GM19351 (cell line): ENCODE data around the gene ESPN.
"Not testable (repeated sequence)": the region's sequence is repeated elsewhere in the genome, so short reads cannot be mapped to it uniquely, and the experiment has no call there.

ENCODE experiments used
- ATAC-seq: cut with Tn5 transposase; IDR thresholded peaks from one replicate; pipeline ENCODE4 v1.9.1; 2021; ENCODE audit warnings: mild to moderate bottlenecking, moderate library complexity; ENCODE audit not compliant: unreplicated experiment

The ESPN gene, protein sequence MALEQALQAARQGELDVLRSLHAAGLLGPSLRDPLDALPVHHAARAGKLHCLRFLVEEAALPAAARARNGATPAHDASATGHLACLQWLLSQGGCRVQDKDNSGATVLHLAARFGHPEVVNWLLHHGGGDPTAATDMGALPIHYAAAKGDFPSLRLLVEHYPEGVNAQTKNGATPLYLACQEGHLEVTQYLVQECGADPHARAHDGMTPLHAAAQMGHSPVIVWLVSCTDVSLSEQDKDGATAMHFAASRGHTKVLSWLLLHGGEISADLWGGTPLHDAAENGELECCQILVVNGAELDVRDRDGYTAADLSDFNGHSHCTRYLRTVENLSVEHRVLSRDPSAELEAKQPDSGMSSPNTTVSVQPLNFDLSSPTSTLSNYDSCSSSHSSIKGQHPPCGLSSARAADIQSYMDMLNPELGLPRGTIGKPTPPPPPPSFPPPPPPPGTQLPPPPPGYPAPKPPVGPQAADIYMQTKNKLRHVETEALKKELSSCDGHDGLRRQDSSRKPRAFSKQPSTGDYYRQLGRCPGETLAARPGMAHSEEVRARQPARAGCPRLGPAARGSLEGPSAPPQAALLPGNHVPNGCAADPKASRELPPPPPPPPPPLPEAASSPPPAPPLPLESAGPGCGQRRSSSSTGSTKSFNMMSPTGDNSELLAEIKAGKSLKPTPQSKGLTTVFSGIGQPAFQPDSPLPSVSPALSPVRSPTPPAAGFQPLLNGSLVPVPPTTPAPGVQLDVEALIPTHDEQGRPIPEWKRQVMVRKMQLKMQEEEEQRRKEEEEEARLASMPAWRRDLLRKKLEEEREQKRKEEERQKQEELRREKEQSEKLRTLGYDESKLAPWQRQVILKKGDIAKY

DNA sequence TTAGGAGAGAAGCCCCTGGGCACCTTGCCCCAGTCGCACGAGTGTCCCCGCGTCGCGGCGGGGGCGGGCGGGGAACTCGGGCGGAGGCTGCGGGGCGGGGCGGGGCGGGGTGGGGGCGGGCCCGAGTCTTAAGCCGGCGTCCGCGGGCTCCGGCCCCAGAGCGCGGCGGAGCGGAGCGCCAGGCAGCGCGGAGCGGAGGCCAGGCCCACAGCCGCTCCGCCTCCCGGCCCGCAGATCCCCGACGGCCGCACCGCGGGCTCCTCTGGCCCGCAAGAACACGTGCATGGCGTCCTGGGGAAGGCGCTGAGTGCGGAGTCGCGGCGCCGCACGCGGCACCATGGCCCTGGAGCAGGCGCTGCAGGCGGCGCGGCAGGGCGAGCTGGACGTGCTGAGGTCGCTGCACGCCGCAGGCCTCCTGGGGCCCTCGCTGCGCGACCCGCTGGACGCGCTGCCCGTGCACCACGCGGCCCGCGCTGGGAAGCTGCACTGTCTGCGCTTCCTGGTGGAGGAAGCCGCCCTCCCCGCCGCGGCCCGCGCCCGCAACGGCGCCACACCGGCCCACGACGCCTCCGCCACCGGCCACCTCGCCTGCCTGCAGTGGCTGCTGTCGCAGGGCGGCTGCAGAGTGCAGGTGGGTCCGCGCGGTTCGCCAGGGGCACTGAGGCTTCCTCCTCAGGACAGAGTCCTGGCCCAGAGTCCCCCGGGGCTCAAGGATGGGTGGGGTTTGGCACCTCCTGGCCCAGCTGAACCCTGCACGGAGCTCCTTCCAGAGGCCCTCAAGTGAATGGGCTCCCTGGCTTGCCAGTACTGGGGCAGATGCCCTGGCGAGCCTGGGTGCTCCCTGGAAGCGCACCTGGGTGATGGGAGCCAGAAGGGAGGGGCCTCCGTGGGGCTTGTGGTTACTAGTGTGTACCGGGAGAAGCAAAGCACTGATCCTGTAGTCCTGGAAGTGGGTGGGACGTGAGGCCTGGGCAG is at the start of gene ESPN:
Gene ESPN (plus strand): TSS at position 158 of the 975 bp plus-strand sequence. CDS start 180 bp downstream, at position 338.
- ATAC-seq = no peak

DNA sequence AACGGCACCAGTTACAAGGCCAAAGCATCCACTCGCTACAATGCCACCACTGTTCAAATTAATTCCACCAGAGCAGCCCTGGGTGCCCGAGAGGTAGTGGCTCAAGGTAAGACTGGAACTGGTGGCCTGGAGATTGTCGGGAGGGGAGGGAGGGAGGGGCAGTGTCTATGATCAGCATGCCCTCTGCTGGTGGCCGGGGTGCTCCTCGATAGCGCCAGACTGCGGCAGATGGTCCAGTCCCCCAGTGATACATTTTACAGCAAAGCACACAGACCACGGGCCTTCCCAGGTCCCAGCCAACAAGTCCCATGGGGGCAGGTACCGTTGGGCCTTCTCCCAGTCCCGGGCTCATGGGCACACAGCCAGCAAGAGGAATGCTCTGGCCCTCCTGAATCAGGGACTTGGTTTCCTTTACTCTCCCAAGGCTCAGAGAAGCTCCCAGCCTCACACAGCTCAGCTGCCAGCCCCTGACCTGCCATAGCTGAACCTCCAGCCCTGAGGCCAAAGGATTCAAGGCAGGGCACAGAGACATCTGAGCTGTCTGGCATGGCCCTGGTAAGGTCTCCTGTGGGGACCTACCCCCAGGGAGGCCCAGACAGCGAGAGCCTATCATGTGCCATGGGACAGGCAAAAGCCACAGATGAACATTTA is 46.4 kb upstream of the ESPN start:
- no peak for ATAC-seq

DNA sequence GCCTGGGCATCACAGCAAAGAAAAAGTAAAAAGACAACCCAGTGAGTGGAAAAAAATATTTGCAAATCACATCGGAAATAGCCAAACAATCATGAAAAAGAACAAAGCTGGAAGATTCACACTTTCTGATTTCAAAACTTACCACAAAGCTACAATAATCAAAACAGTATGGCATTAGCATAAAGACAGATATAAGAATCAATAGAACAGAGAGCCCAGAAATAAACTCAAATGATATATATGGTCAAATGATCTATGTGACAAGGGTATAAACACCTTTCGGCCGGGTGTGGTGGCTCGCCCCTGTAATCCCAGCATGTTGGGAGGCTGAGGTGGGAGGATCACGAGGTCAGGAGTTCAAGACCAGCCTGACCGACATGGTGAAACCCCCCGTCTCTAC is 44.5 kb upstream of the ESPN start:
- ATAC-seq = no peak

DNA sequence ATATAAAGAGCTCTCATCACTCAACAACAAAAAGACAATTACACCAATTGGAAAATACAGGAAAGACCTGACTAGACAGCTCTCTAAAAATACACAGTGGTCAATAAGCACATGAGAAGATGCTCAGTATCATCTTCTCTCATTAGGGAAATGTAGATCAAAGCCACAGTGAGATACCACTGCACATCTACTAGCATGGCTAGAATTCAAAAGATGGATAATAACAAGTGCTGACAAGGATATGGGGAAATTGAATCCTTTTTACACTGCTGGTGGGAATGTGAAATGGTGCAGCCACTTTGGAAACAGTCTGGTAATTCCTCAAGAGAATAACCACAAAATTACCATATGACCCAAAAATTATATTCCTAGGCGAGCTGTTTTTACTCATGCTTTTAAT is 40.4 kb upstream of the ESPN start:
- no peak for ATAC-seq

DNA sequence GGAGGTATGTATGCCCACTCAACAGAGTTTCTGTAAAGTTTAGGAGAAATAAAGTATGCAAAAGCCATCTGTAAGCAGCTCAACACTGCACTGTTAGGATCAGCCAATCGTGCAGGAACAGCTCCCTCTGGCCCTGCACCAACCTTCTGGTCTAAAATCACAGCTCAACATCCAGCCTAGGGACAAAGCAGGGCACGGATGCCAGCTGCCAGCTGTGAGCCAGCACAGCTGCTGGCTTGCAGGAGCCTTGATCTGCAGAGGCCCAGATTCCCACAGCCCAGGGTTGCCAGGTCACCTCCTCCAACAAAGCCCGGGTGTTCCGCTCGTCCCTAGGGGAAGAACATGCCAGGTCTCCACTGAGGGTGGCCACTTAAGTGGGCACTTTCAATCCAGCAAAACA is 39.6 kb upstream of the ESPN start:
- ATAC-seq = no peak

DNA sequence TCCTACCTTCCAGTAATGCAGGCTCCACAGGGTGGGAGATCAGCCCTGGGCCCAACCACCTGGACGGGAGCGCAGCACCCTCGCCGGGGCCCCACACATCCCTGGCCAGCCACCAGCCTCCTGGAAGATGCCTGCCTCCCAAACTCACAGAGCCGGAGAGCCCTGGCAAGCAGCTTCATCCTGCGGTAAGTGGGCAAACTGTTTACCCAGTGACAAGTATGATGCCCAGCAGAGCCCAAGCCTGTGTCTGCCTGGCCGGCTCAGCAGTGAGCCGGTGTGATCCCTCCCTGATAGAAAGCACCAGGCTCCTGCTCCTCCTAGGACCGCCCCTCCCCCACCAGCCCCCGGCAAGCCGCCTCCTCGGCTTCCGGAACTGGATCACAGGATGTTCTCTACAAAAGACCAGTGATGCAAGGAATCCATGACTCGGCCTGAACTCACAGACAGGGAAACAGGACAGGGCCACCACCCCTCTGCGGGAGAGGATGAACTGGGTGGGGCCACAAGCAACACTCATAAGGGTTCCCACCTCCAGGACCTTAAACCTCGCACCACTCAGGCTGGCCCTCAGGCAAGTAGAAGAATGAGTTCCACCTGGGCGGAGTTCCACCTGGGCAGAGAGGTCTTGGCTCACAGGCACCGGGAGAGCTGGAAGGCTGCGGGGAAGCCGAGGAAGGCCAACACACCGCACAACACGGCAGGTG is 38.9 kb upstream of the ESPN start:
- ATAC-seq = no peak

DNA sequence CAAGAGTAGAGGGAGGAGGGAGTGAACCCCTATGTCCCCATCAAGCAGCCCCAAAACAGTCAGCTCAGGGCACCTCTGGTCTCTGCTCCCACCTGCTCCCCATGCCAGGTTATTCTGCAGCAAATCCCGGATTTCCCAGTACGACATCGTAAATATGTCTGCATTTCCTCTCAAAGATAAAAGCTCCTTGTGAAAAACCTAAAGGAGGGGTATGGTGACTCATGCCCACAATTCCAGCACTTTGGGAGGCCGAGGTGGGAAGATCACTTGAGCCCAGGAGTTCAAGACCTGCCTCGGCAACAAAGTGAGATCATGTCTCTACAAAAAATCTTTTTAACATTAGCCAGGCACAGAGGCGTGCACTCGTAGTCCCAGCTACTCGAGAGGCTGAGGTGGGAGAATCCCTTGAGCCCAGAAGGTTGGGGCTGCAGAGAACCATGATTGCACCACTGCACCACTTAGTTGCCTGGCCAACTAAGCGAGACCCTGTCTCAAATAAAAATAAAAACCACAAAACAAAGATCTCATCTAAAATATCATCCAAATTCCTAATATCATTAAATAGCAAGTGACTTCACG is 38.1 kb upstream of the ESPN start:
- no peak for ATAC-seq

DNA sequence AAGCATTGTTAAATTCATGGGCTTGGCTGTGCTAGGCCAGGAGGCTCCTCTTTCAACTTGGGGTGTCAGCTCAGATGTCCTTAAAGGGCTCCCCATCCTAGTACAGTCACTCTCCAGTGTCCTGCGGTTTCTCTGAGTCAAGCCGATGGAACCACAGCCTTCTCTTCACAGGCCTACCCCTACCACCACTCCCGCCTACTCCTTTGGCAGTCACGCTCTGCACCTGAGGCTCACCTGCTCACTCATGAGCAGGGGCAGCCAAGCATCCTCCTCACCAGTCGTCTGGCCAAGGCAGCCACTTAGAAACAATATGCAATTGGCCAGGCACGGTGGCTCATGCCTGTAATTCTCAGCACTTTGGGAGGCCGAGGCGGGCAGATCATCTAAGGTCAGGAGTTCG is 34.6 kb upstream of the ESPN start:
- no peak for ATAC-seq

DNA sequence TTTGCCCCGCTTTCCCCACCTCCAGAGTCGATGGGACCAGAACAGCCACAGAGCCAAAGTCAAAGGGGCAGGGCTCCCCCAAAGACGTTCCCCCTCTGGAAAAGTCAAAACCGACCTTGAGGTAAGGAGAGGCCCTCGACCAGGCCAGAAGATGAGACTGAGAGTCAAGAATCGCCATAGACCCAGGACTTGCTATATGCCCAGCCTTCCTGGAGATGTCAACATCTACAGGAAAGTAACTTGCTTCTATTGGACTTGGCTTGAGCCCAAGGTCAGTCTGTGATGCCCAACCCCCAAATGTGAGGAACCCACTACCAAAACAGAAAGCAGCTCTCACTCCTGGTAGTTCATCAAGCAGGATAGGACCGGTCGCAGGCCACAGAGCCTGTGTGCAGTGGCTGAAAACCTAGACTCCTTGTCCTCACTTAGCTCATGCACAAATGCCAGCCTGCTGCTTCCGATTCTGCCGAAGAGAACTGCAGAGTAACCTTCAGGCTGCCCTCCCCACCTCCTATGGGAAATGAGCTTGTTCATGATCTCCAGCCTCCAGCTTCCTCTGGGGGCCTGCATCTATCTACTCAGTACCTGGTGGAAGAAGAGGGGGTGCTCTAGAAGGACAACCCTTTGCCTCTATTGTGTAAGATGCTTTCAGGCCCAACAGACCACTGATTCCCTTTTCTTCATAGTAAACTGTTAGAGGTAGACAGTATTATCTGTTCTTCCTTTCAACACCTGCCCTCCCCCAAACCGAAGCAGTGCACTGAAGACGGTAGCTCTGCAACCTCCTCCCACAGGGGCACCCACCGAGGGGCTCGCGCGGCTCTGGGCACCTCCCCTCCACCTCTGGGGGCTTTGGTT is 32.4 kb upstream of the ESPN start:
- ATAC-seq = peak; percentile 2

DNA sequence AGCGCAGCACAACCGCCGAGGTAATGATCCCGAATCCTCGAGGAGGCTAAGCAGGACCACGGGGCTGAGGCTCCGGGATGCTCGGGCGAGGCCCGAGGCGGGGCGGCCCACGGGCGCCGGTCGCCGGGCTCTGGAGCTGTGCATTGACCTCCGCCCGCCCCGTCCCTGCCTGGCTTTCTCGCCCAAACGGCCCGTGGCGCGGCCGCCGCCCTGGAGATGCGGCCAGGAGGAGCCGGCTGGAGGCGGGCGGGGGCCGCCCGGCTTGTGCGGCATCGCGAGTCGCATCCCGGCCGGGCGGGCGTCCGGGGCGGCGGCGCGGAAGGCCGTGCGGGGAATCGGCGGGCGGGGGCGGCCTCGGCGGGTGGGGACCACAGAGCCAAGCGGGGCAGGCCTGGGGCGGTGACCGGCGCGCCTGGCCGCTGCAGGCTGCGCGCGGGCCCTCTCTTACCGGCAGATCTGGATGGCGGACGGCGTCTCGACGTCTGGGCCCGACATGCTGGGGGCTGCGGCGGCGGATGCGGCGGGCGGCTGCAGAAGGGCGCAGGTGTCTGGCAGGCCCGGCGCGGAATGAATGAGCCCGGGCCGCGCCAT is 31.7 kb upstream of the ESPN start:
- peak; percentile 24 for ATAC-seq

DNA sequence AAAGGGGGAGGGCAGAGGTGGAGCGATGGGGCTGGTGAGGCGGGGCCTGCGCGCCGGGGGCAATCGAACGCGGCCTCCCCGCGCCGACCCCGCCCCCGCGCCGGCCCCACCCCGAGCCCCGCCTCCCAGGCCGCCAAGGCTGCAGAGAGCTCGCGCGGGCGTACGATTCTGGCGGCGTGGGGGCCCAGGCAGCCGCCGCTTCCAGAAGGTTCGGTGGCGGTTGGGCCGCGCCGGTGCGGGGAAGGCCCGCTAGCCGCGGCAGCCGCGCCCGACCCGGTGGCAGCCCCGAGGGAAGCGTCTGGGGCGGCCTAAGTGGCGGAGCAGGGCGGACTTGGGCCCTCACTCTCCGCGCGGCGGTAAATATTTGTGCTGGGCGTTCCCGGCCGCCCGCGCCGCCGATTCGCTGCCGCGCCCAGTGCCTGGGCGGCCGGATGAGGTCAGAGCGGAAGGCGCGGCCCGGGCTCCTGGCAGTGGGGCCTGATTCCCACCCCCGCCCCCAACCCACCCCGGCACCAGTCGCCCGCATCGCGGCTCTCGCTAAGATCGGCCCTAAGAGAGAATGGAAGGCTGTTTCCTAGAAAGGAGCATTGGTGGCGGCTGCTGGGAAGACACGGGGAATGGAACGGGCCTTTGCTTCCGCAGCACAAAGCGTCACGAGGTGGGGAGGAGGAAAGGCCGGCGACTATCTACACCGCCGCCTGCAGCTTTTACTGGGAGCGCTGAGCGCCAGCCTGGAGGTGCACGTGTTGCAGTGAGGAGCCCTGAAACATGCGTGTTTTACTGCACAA is 31.0 kb upstream of the ESPN start, which contains the start of gene ACOT7:
Gene ACOT7 (minus strand): TSS at position 368 of the 788 bp plus-strand sequence. CDS start 368 bp downstream, outside the sequence.
- peak; percentile 75 for ATAC-seq

DNA sequence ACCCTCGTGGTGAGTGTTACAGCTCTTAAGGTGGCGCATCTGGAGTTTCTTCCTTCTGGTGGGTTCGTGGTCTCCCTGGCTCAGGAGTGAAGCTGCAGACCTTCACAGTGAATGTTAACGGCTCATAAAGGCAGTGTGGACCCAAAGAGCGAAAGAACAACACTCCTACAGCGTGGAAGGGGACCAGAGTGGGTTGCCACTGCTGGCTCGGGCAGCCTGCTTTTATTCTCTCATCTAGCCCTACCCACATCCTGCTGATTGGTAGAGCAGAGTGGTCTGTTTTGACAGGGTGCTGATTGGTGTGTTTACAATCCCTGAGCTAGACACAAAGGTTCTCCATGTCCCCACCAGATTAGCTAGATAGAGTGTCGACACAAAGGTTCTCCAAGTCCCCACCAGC is 29.4 kb upstream of the ESPN start:
- not testable (repeated sequence) for ATAC-seq

DNA sequence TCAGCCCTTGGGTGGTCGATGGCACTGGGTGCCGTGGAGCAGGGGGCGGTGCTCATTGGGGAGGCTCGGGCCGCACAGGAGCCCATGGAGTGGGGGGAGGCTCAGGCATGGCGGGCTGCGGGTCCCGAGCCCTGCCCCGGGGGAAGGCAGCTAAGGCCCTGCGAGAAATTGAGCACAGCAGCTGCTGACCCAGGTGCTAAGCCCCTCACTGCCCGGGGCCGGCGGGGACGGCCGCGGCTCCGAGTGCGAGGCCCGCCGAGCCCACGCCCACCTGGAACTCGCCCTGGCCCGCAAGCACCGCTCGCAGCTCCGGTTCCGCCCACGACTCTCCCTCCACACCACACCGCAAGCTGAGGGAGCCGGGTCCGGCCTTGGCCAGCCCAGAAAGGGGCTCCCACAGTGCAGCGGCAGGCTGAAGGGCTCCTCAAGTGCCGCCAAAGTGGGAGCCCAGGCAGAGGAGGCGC is 28.8 kb upstream of the ESPN start:
- not testable (repeated sequence) for ATAC-seq

DNA sequence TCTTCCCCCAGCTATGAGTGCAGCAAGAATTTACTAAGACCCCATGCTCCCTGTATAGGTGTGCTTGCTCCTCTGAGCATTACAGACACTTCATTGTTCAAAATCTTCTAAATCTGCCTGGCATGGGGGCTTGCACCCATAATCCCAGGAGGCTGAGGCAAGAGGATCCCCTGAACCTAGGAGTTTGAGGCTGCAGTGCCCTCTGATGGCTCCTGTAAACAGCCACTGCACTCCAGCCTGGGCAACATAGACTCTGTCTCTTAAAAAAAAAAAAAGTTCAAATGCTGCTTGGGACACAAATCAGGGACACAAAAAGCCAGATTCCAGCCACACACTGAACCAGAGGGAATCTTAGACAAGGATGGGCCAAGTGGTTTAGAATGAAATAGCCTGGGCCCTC is 27.6 kb upstream of the ESPN start:
- ATAC-seq = no peak

DNA sequence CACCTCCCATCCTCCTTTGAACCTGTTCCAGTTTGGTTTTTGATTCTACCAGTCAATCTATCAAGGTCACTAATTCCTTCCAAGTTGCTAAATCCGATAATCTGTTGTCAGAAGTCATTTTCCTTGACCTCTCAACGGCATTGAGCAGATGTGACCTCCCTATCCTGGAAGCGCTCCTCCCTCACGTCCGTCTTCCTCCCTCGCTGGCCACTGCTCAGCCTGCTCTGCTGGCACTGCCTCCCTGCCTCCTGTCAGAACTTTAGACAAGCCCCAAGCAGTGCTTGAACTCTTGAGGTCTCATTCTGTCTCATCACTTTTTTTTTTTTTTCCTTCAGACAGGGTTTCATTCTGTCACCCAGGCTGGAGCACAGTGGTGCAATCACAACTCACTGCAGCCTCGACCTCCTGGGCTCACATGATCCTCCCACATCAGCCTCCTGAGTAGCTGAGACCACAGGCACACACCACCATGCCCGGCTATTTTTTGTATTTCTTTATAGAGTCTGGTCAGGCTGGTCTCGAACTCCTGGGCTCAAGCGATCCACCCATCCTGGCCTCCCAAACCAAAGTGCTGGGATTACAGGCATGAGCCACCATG is 26.6 kb upstream of the ESPN start:
- ATAC-seq = no peak

DNA sequence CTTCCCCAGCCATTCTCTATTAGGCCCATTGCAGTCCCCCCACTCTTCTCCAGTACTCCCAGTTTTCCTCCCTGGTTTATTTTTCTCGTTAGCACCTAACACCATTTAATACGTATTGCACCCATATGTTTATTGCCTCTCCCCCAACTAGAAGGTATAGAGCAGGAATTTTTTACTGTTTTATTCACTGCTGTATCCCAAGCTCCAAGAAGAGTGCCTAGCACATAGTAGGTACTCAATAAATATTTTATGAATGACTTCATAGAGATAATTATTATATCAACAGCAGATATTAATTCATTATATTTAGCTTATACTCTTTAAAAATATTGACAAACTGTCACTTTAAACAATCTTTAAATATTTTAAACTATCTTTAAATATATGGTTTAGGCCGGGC is 25.3 kb upstream of the ESPN start:
- ATAC-seq = no peak

DNA sequence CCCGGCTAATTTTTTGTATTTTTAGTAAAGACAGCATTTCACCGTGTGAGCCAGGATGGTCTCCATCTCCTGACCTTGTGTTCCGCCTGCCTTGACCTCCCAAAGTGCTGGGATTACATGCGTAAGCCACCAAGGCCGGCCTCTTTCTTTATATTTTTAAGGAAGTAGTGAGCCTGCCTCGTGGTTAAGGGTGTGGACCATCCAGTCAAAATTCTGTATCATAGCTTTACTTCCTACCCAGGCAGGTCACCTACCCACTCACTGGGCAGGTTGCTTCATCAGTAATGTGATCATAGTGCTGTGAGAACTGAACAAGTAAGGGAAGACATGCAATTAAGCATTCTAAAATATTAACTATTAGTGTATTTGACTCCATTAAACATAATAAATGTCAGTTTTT is 22.9 kb upstream of the ESPN start:
- ATAC-seq = no peak
